ENCODE results near the gene RMDN3. TPM values are rescaled to one million over a fixed set of nuclear protein-coding genes. Genes with fewer than 3 reads are reported as not detected.
A peak's percentile ranks its signal among the peaks of the same experiment; 100 is the strongest.

The RMDN3 gene
- total RNA-seq, 2 experiments from 2014 or later, result 28.4 to 30.5 TPM

- Mint-ChIP-seq H3K36me3 (ENCODE audit: low read depth) (peaks cover 57% of the 10 kb centered on the region), H3K9me3 (no peaks in the 10 kb centered on the region), H3K4me3 (no peak overlapping the region), H3K27ac (no peak overlapping the region), H3K27me3 (no peaks in the 10 kb centered on the region), H3K4me1 (peaks cover 34% of the 10 kb centered on the region)
- ChIA-PET POLR2A (no interaction called here), CTCF (interaction anchor here (0.7 to 1.6 kb wide), 4 partner anchors 42 to 615 kb away, joined by 3 to 17 read pairs (median 4); partner anchors contain the start of genes DNAJC17 and ZFYVE19)
- no peak for DNase-seq
Measured at GRCh38 chr15:40702077-40702476, 53.0 kb downstream of the RMDN3 start.

- Mint-ChIP-seq H3K27me3 (no peaks in the 10 kb centered on the region), H3K27ac (peak overlapping the region; percentile 31), H3K4me3 (no peak overlapping the region), H3K4me1 (peaks cover 51% of the 10 kb centered on the region), H3K36me3 (ENCODE audit: low read depth) (peaks cover 55% of the 10 kb centered on the region), H3K9me3 (no peaks in the 10 kb centered on the region)
- no peak for DNase-seq
- ChIA-PET CTCF (interaction anchor here (0.6 to 0.7 kb wide), 2 partner anchors 19 to 131 kb away, joined by 3 read pairs; no protein-coding TSS in a partner anchor), POLR2A (no interaction called here)
Measured at GRCh38 chr15:40697916-40698315, 57.1 kb downstream of the RMDN3 start.

GRCh38 chr15:40696228-40696627 lies 58.8 kb downstream of the RMDN3 start:
- Mint-ChIP-seq H3K9me3 (no peaks in the 10 kb centered on the region), H3K4me1 (peaks cover 50% of the 10 kb centered on the region), H3K36me3 (ENCODE audit: low read depth) (peaks cover 52% of the 10 kb centered on the region), H3K27me3 (no peaks in the 10 kb centered on the region), H3K27ac (peak overlapping the region; percentile 100), H3K4me3 (peak overlapping the region; percentile 99)
- DNase-seq, result no peak
- CTCF ChIA-PET, result interaction anchor here (1.1 to 3.0 kb wide), 3 partner anchors 47 to 198 kb away, joined by 3 to 22 read pairs (median 18); partner anchors contain the start of gene VPS18
- POLR2A ChIA-PET, result interaction anchor here (1.9 to 4.1 kb wide), 12 partner anchors 7 to 637 kb away, joined by 4 to 51 read pairs (median 18); partner anchors contain the start of genes C15orf62, DNAJC17, GCHFR and NUSAP1

- POLR2A ChIA-PET, result interaction anchor here (0.9 to 4.1 kb wide), 29 partner anchors 8 to 638 kb away, joined by 3 to 51 read pairs (median 8); partner anchors contain the start of genes C15orf62, CCDC32, DNAJC17 and GCHFR
- peaks cover 50% of the 10 kb centered on the region for H3K4me1 Mint-ChIP-seq
- H3K27me3 Mint-ChIP-seq, result no peaks in the 10 kb centered on the region
- CTCF ChIA-PET, result interaction anchor here (0.8 to 3.0 kb wide), 17 partner anchors 9 to 536 kb away, joined by 3 to 22 read pairs (median 4); partner anchors contain the start of genes CCDC32, CHP1, EXD1 and KNL1
- peak overlapping the region; percentile 100 for H3K27ac Mint-ChIP-seq
- H3K4me3 Mint-ChIP-seq, result peak overlapping the region; percentile 99
- no peak for DNase-seq
- H3K9me3 Mint-ChIP-seq, result no peaks in the 10 kb centered on the region
- peaks cover 46% of the 10 kb centered on the region for H3K36me3 Mint-ChIP-seq (ENCODE audit: low read depth)
Measured at GRCh38 chr15:40695469-40695890, 59.6 kb downstream of the RMDN3 start.

- peaks cover 46% of the 10 kb centered on the region for H3K4me1 Mint-ChIP-seq
- H3K27me3 Mint-ChIP-seq, result no peaks in the 10 kb centered on the region
- peak within 1 kb of the TSS; percentile 100 for H3K27ac Mint-ChIP-seq
- peaks cover 42% of the 10 kb centered on the region for H3K36me3 Mint-ChIP-seq (ENCODE audit: low read depth)
- CTCF ChIA-PET, result interaction anchor here (0.8 to 3.0 kb wide), 21 partner anchors 9 to 536 kb away, joined by 3 to 22 read pairs (median 4); partner anchors contain the start of genes CCDC32, CHP1, EXD1 and KNL1
- no peaks in the 10 kb centered on the region for H3K9me3 Mint-ChIP-seq
- peak within 1 kb of the TSS; percentile 99 for H3K4me3 Mint-ChIP-seq
- peak; percentile 95 for DNase-seq
- POLR2A ChIA-PET, result interaction anchor here (0.7 to 4.1 kb wide), 45 partner anchors 9 to 638 kb away, joined by 3 to 51 read pairs (median 6); partner anchors contain the start of genes C15orf62, CCDC32, DNAJC17 and GCHFR
Measured at GRCh38 chr15:40694688-40695468, 60.2 kb downstream of the RMDN3 start, which contains the start of gene RAD51. RAD51 (plus strand) TSS chr15:40695174; CDS start chr15:40698759, 3,585 bp downstream.

GRCh38 chr15:40693904-40694687 lies 61.0 kb downstream of the RMDN3 start:
- H3K27me3 Mint-ChIP-seq, result no peaks in the 10 kb centered on the region
- peaks cover 35% of the 10 kb centered on the region for H3K36me3 Mint-ChIP-seq (ENCODE audit: low read depth)
- H3K9me3 Mint-ChIP-seq, result no peaks in the 10 kb centered on the region
- H3K27ac Mint-ChIP-seq, result peak overlapping the region; percentile 100
- H3K4me1 Mint-ChIP-seq, result peaks cover 40% of the 10 kb centered on the region
- POLR2A ChIA-PET, result interaction anchor here (0.7 to 4.1 kb wide), 43 partner anchors 9 to 639 kb away, joined by 3 to 51 read pairs (median 6); partner anchors contain the start of genes C15orf62, CCDC32, DNAJC17 and GCHFR
- CTCF ChIA-PET, result interaction anchor here (0.7 to 3.0 kb wide), 21 partner anchors 10 to 566 kb away, joined by 3 to 22 read pairs (median 4); partner anchors contain the start of genes CCDC32, CHP1, EXD1 and KNL1
- no peak for DNase-seq
- H3K4me3 Mint-ChIP-seq, result peak overlapping the region; percentile 99

- Mint-ChIP-seq H3K27ac (no peak overlapping the region), H3K9me3 (no peaks in the 10 kb centered on the region), H3K36me3 (ENCODE audit: low read depth) (peaks cover 24% of the 10 kb centered on the region), H3K4me1 (peaks cover 26% of the 10 kb centered on the region), H3K27me3 (no peaks in the 10 kb centered on the region), H3K4me3 (no peak overlapping the region)
- no peak for DNase-seq
- ChIA-PET POLR2A (no interaction called here), CTCF (no interaction called here)
Measured at GRCh38 chr15:40691737-40692136, 63.3 kb downstream of the RMDN3 start.

GRCh38 chr15:40688932-40689799 lies 65.9 kb downstream of the RMDN3 start:
- Mint-ChIP-seq H3K27ac (no peak overlapping the region), H3K36me3 (ENCODE audit: low read depth) (peaks cover 7% of the 10 kb centered on the region), H3K4me1 (peaks cover 12% of the 10 kb centered on the region), H3K4me3 (no peak overlapping the region), H3K9me3 (no peaks in the 10 kb centered on the region), H3K27me3 (no peaks in the 10 kb centered on the region)
- ChIA-PET CTCF (no interaction called here), POLR2A (no interaction called here)
- DNase-seq, result no peak

Other genes starting within 250 kb of the RMDN3 start
- 10 to 100 TPM; 33.2 to 33.7 TPM for gene CCDC32, start 190.2 kb downstream of the RMDN3 start, total RNA-seq
- 10 to 100 TPM; 11.1 to 11.9 TPM for gene RPUSD2, start 186.0 kb downstream of the RMDN3 start, total RNA-seq
- 10 to 100 TPM; 54.2 to 54.7 TPM for gene KNL1, start 161.0 kb downstream of the RMDN3 start, total RNA-seq
- 10 to 100 TPM; 50.9 to 60.4 TPM for gene RAD51, start 60.1 kb downstream of the RMDN3 start, total RNA-seq
- 10 to 100 TPM; 39.4 to 39.6 TPM for gene GCHFR, start 8.8 kb upstream of the RMDN3 start, total RNA-seq
- 1 to 10 TPM; 1.1 to 1.2 TPM for gene C15orf62, start 14.7 kb upstream of the RMDN3 start, total RNA-seq
- gene ZFYVE19, start 51.8 kb upstream of the RMDN3 start, total RNA-seq, result 10 to 100 TPM; 27.2 to 29.8 TPM
- 10 to 100 TPM; 35.8 to 37.8 TPM for gene DNAJC17, start 52.2 kb upstream of the RMDN3 start, total RNA-seq
- gene PPP1R14D, start 73.5 kb upstream of the RMDN3 start, total RNA-seq, result not detected
- gene SPINT1, start 88.8 kb upstream of the RMDN3 start, total RNA-seq, result 1 to 10 TPM; 4.9 to 5.1 TPM
- gene RHOV, start 119.0 kb upstream of the RMDN3 start, total RNA-seq, result not detected
- gene VPS18, start 139.2 kb upstream of the RMDN3 start, total RNA-seq, result 10 to 100 TPM; 16.3 to 17.1 TPM
- gene DLL4, start 174.1 kb upstream of the RMDN3 start, total RNA-seq, result not detected
- 10 to 100 TPM; 20.3 to 22.0 TPM for gene CHAC1, start 198.2 kb upstream of the RMDN3 start, total RNA-seq